Head of caudate nucleus (tissue), 42 donors: ENCODE data around the gene EPHA5.

ENCODE experiments used
- DNase-seq, 42 donors: peaks; one replicate each; pipeline versions ENCODE4 v3.0.0 to v3.0.0-alpha.2; 2020 to 2021; ENCODE audit warnings: mixed read lengths in 7 of 42
- intact Hi-C: fragments of 100-400 bp; cut with DNase I; formaldehyde crosslinking; loops from one replicate; pipeline ENCODE4 v1.15.0; 2022

The EPHA5 gene

DNA sequence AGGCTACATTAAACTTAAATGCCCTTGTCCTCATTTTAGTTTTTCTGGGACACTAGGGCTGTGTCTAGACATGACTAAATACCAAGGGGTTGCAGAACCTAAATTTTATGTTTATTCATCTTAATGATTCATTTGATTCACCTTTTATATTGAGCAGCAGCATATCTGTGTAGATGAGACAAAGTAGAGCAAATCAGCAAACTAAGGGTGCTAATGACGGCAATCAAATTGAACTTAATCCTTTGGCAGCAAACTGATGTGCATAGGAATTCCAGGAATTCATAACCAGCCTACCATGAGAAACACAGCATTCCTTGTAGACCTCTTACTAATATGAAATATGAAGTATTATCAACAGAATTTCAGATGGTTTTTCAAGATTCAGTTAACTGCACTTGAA is 25.1 kb downstream of the EPHA5 start:
- DNase-seq, result no peak
- intact Hi-C loops, result no loop called here

DNA sequence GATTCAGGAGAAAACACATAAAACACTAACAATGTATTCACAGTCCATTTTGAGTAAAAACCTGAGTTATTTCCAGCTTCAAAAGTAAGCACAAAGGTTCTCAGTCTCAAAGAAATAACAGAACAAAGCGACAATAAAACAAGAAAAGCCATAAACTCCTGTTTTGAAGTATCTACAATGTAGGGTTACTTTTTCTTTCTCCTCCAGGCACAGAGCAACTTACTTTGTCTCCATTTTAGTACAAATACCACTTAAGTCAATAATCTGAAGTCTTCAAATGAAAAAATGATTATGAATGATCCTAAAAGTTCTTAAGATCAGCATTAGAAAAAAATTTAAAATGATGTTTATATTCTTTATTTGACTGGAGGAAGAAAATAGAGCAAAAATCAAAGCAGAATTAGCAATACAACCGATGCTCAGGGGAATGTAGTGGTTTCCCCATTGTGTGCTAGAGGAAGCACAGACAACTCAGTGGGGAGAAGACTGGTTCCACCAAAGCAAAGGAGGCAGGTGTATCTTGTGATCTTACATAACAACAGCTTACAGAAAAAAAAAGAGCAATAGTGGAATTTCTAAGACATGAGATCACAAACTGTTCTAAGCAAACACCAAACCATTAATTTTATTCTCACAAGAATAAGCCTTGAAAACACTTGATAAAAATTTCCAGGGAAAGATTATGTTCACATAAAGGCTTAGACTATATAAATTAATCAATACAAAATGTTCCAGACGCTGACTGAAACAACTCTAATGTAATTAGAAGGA is 35.1 kb downstream of the EPHA5 start:
- intact Hi-C loops, result no loop called here
- DNase-seq, result no peak

DNA sequence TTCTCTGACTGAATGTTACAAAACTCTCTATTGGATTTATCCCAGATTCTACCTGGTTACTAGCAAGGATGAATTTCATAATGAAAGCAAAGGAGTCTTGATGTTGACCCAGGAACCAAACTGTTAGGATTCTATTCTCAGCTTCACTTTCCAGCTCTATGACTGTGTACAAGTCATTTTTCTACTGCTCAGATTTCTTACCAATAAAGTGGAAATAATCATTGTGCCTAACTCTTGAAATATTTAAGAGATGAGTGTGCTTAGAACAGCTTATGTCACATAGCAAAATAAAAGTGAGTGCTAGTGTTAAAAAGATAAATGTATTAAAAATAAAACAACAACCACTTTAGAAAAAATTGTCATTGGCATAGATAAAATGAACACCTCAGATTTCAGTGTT is 45.6 kb downstream of the EPHA5 start:
- intact Hi-C loops, result no loop called here
- DNase-seq, result no peak

- intact Hi-C loops, result no loop called here
- no peak for DNase-seq
Measured at GRCh38 chr4:65623506-65623905, 46.8 kb downstream of the EPHA5 start.

DNA sequence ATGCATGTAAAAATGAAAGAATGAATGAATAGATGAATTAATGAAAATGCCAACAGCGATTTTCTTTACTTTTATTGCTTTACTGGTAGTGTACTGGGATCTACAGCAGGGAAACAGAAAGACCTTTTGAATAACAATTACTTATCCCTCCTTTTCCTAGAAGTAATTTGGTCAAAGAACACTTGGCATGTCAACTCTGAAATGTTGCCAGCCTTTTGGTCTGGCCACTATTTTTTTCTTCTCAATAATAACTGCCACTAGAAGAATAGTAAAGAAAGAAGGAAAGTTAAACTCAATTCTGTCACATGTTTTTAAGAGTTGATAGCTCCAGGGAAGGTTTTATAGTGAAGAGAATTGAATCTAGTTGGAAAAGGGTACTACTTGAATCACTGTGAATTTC is 52.9 kb downstream of the EPHA5 start:
- DNase-seq, result no peak
- intact Hi-C loops, result no loop called here

GRCh38 chr4:65604515-65604914 is 65.8 kb downstream of the EPHA5 start:
- intact Hi-C loops, result no loop called here
- no peak for DNase-seq

GRCh38 chr4:65600656-65601055 is 69.6 kb downstream of the EPHA5 start:
- intact Hi-C loops, result no loop called here
- no peak for DNase-seq

GRCh38 chr4:65599340-65599739 is 70.9 kb downstream of the EPHA5 start:
- intact Hi-C loops, result no loop called here
- no peak for DNase-seq

DNA sequence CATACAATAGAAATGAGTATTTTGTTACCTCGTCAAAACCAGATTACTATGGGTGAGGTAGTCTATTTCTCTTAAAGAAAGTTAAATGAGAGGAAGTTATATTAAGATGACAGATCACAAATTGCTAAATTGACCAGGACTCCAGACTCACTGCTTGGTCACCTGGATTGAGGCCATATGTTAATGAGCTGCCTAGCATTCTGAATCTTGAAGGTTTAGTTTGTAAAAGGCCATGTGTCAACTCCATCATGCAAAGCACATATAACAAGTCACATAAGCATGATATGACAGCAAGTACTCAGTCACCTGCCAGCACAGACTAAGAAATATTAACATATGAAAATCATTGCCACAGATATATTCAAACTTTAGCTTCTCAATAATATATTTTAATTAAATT is 72.6 kb downstream of the EPHA5 start:
- intact Hi-C loops, result no loop called here
- no peak for DNase-seq

DNA sequence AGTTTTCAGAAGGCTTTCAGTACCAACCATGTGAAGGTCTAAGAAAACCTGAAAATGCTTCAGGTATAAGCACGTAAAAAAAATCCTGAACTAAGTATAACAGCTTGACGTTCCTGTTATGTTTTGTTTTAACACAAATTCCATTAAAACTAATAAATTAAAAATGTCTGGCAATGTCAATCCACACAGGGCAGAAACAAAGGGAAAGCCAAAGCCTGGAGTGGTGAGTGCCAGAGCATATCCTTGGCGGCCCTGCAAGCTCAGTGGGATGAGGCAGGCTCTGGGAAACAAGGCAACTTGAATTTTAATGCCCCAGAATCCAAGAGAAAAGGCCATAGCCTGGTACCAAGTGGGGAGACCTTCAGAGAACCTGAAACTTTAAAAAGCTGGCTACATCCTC is 78.2 kb downstream of the EPHA5 start:
- no peak for DNase-seq
- intact Hi-C loops, result no loop called here

DNA sequence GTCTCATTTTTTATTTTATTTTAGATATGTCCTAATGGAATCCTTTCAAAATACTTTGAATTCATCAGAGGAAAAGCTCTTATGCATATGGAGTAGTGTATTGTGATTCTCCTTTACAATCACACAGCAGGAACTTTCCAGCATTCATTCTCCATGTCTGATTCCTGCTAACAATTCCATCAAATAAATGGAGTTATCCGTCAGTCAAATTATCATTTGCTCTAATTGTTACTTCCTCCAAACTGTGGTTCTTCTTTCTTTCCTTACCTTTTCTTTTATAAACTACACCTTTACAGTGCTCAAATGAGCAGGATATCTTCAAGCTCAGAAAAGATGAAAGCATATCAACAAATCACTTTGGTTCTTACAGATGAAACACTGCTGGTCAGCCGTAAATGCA is 80.4 kb downstream of the EPHA5 start:
- no peak for DNase-seq
- intact Hi-C loops, result no loop called here

- intact Hi-C loops, result no loop called here
- DNase-seq, result no peak
Measured at GRCh38 chr4:65589331-65589730, 81.0 kb downstream of the EPHA5 start.

GRCh38 chr4:65580551-65580950 is 89.7 kb downstream of the EPHA5 start:
- DNase-seq, result no peak
- intact Hi-C loops, result no loop called here

DNA sequence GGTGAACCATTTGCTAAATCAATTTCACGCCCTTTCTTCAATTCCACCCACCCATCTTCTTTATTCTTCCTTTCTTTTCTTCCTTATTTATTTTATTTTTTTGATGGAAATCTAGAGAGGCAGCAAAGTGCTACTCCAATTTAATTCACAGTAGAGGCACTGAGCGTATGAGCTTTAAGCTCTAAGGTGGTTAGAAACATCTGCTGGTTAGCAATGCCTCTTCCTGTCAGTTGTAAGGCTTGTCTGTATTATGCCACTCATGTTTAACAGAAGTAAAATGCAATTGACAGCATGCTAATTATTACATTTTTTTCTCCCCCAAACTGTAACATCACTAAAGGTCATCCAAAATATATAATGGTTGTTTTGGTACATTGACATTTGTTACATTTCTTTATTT is 103.8 kb downstream of the EPHA5 start:
- no peak for DNase-seq
- intact Hi-C loops, result no loop called here

DNA sequence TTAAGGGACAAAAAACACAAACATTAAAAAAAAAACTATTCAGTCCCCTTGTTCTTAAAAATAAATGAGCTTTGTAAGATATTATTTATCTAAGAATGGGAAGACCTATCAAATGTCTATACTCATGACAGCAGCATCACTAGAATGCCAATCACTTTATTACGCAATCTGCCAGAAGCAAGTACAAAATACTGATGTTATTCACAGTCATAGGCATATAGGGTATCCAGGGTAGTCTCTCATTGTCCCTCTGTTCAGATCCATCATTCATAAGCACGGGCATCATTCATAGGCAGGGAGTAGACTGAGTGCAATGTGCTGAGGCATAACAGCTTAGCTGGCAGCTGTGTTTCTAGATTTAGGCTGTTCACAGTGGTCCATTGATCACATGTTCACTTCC is 109.1 kb downstream of the EPHA5 start:
- intact Hi-C loops, result no loop called here
- DNase-seq, result no peak

DNA sequence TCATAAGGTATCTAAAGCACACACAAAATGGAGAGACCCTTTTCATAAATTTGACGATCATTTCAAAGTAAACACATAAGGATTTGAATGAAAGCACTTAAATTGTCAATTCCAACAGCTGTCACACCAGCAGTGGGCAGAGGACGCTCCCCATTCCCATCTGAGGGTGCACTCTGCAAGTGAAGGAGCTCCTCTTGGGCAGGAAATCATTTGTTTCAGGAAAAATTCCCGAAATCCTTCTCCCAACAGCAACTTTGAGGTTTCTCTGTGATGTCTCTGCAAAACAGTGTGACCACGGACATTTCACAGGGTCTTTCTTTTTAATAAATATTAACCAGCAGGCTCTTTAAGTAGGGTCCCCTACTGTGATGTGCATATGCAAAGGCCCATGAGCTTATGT is 111.0 kb downstream of the EPHA5 start:
- intact Hi-C loops, result no loop called here
- no peak for DNase-seq

GRCh38 chr4:65552057-65552456 is 118.2 kb downstream of the EPHA5 start:
- intact Hi-C loops, result no loop called here
- no peak for DNase-seq

GRCh38 chr4:65550500-65550899 is 119.8 kb downstream of the EPHA5 start:
- no peak for DNase-seq
- intact Hi-C loops, result no loop called here

GRCh38 chr4:65546882-65547416 is 123.3 kb downstream of the EPHA5 start:
- no peak for DNase-seq
- intact Hi-C loops, result no loop called here

DNA sequence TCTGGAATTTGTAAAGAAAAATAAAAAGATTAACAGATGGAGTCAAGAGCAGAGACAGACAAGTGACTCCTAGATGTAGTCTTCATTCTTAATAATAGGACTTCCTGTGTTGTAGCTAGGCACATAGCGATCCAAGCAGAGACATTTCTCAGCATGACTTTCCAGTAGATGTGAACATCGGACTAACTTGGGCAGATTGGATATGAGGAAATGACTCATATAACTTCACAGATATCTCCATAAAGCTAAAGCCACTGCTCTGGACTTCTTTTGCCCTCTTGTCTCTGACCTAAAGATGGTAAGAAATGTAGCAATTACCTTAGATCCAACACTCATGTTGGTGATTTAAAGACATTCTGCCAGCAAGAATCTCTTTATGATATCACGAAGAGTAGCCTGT is 131.7 kb downstream of the EPHA5 start:
- no peak for DNase-seq
- intact Hi-C loops, result no loop called here

GRCh38 chr4:65535113-65535512 is 135.2 kb downstream of the EPHA5 start:
- intact Hi-C loops, result no loop called here

More at GRCh38 chr4:65535113-65535512, 135.2 kb downstream of the EPHA5 start:
- DNase-seq, result no peak
